Stimulated activated CD4-positive, alpha-beta T cell treated with anti-CD3 and anti-CD28 coated beads, Interleukin-15, amount 100 ng/mL, for 48 hours (primary cell): ENCODE measurements around the gene KANSL1L.

Experiments
- DNase-seq, 2 donors: peaks; one replicate each; pipeline ENCODE4 v3.0.0-alpha.2; 2020; ENCODE audit warnings: low read depth in 2 of 2

Gene KANSL1L

DNA sequence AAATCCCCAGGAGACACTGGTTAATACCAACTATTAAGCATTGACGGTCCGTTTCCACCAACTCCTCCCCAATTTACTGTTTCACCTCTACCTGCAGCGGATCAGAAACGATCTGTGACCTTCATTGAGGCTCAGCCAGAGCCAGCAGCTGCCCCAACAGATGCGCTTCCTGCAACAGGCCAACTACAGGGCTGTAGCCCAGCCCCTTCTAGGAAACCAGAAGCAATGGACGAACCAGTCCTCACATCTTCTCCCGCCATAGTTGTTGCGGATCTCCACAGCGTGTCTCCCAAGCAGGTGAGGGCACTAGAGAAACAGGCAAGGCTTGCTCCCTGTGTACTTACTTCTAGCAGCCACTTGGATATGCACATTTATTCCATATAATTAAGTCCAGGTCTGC lies 177.2 kb downstream of the KANSL1L start:
- DNase-seq = no peak

DNA sequence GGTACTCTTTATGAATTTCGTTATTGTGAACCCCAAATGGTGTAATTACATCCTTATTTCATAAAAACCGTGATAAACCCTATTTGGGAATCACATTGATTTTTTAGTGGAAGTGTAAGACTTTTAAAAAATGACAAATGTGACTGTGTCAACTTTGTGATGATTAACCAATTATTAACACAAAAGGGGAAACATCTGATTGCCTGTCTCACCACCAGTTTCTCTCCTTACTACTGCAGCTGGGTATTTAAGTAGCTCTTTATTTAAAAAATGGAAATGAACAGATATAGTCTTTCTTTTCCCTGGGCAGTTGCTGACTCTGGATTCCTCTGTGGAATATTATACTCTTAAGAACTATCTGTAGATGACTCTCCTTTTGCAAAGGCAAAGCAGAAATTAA lies 180.4 kb downstream of the KANSL1L start:
- DNase-seq = no peak

DNA sequence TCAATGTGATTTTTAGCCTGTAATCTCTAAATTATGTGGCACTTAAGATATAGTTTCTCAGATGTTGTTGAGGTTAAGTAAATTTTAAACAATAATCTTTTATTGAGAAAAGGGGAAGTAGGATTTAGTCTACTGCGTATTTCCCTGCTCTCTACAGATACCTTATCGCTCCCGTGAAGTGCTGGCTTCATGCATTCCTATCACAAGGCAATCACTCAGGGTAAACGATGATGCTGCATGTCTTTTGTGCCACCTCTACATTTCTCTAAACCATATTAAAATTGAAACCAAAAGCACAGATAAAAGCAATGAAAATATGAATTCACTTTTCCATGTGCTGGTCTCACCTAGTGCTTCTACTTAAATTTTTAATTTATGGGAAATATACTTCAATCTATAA lies 183.2 kb downstream of the KANSL1L start:
- DNase-seq = no peak

- DNase-seq = no peak
These were observed 184.8 kb downstream of the KANSL1L start for GRCh38 chr2:209986415-209986814.

GRCh38 chr2:209985874-209986273 lies 185.3 kb downstream of the KANSL1L start:
- DNase-seq = no peak

GRCh38 chr2:209984291-209984690 lies 186.9 kb downstream of the KANSL1L start:
- DNase-seq = no peak

DNA sequence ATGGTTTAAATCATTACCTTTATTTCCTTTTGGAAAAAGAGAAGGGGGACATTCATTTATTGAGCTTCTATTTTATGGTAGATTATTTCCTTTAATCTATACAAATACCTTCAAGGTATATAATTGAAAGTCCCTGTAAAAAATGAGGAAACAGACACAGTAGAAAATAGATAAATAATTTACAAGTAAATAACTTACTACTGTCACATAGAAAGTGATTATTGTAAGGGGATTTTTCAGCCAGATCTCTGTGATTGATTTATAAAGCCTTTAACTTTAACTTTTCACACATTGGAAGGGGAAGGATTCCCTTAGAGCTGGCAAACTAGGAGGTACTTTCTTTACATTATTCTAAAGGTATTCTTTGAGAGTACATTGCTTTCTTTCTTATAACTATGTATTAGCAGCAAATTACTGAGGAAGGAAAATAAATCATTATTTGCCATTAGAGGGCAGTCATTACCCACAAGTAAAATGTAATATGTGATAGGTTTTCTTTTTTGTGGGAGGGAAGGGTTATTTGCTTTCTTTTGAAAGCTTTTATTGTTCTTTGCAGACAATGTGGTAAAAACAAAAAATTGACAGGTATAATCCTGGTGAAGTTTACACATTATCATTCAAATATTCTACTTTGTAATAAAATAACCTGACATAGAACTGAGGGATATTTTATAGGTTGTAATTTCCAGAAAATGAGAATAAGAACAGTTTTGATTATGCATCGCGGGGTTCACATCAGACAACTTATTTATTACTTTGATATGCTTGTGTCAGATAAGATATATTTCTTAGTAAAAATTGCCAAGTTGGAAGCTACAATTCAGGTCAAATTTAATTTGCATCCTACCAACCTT lies 193.6 kb downstream of the KANSL1L start:
- no peak for DNase-seq

DNA sequence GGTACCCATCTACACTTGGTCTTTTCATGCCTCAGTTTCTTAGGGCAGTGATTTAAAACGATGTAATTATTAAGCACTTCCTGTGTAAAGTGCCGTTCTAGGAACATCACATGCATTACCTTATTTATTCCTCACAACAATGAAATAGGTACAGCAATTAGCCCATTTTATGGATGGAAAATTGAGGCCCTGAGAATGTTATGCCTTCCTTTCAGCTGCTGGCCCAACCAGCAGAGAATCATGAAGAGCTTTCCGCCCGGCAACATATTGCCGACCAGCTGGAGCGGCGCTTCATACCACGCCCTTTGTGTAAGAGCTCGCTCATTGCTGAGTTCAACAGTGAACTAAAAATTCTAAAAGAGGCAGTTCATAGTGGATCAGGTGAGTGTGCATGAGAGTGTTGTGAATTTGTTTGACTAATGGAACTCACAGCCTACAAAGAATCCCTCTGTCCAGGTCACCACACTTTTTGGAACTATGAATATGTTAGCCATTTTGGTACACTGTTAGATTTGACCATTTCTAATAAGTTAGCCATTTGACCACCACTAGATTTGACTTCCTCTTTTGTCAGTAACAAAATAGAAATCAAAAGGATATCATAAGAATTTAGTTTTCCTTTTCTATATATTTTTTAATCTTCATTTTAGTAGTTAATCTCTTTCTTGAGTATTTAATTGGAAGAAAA lies 194.4 kb downstream of the KANSL1L start:
- no peak for DNase-seq

DNA sequence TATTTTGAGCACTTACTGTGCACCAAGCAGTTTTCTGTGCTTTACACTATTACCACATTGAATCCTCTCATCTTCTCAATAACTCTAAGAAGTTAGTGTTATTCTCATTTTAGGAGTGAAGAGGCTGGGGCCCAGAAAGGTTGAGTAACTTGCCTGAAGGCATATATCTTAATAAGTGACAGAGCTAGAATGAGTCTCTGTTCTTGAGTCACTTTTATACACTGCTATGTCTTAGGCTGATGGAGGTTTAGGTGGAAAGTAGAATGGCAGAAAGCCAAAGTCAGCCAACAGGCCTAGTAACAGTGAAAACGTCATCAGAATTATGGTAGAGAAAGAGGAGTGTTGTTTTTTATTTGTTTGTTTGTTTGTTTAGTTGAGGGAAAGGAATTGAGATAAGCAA lies 196.6 kb downstream of the KANSL1L start:
- no peak for DNase-seq

DNA sequence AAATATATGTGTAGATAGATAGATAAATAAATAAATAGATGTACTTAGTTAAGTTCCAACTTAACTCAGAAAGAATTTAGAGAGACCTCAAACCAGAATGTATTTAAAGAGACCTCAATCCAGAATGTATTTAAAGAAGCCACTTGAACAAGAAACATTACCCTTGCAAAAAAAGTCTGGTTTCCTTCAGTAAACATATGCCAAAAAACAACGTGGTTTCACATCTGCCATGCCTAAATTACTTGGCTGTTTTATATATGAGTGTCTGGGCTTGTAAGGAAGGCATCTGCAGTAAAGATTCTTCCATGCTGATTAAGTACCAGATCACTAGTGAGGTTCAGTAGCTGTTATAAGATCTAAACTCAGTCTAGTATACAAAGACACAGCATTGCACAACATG lies 197.9 kb downstream of the KANSL1L start:
- DNase-seq = no peak
